ENCODE measurements around the gene CDCP2. TPM values are rescaled to one million over a fixed set of nuclear protein-coding genes. Genes with fewer than 3 reads are reported as not detected.

CDCP2 gene
- total and polyA plus RNA-seq, 2 of the 8 experiments (the other 6 are each of a cell fraction or from before 2014, with no cell fraction given) = not detected

DNA sequence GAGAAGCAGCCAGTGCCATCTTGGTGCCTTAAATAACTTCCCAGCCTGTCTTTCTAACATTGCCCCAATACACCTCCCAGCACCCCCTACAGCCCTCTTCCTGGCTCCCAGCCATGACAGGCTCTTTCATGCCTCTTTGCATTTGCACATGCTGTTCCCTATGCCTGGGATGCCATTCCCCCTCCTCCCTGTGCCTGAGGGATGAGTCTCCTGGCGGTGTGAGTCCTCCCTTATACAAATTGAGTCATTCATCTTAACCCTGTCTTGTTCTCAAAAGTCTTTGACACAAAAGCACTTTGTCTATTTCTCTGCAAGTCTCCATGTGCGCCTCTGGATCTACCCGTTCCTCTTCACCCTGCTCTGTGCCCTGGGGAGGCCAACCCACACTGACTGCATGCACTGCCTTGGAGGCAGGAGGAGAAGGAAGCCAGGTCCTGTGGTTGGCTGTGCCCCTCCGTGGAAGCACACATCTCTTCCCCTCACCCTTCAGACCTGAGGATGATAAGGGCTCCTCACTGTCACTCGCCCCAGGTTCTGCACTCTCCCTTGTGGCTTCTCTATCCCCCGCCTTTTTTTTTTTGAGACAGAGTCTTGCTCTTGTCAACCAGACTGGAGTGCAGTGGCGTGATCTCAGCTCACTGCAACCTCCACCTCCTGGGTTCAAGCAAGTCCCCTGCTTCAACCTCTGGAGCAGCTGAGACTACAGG, 25.1 kb downstream of the CDCP2 start:
- Histone ChIP-seq H4K91ac (replicated peaks; ENCODE audit: insufficient read length, low read length) (no peak overlapping the region), H3K23me2 (ENCODE audit: low read depth, low read length) (no peaks in the 10 kb centered on the region), H2BK120ac (replicated peaks; ENCODE audit: low read depth, low read length) (no peak overlapping the region), H2AK5ac (ENCODE audit: low read depth, low read length) (no peak overlapping the region), H2AFZ (ENCODE audit: low read length) (no peak overlapping the region), H4K5ac (ENCODE audit: insufficient read length, low read depth, low read length) (no peak overlapping the region), H2BK15ac (ENCODE audit: low read length) (no peak overlapping the region), H3K9me3 (ENCODE audit: insufficient read depth in 2 of 2, low read depth in 1 of 2, low read length in 1 of 2) (no peaks in the 10 kb centered on the region), H3K4ac (replicated peaks; ENCODE audit: insufficient read length, low read depth, low read length) (no peak overlapping the region), H3K18ac (ENCODE audit: extremely low read depth, low read length) (no peak overlapping the region), H3K79me2 (ENCODE audit: control insufficient read depth in 1 of 2, insufficient read depth in 2 of 2, low read length in 2 of 2) (no peaks in the 10 kb centered on the region), H3K4me2 (ENCODE audit: insufficient read depth in 1 of 2, low read depth in 2 of 2, low read length in 2 of 2) (no peak overlapping the region), H2BK5ac (ENCODE audit: low read depth, low read length) (no peak overlapping the region), H3K23ac (ENCODE audit: insufficient read length) (no peak overlapping the region), H3K36me3 (ENCODE audit: control insufficient read depth in 2 of 4, insufficient read depth in 4 of 4, low read length in 3 of 4) (no peaks in the 10 kb centered on the region), H3K79me1 (ENCODE audit: low read depth, low read length) (no peaks in the 10 kb centered on the region), H2BK12ac (ENCODE audit: low read depth, low read length) (no peak overlapping the region; the same call in 1 of the 2 replicates), H4K8ac (ENCODE audit: extremely low read depth, insufficient read depth, low read length) (no peak overlapping the region), H3K14ac (ENCODE audit: insufficient read length) (no peak overlapping the region), H3K4me1 (replicated peaks in 1 of 4; ENCODE audit: control insufficient read depth in 3 of 4, insufficient read depth in 4 of 4, low read length in 3 of 4) (peaks cover 4 to 9% (median 8%) of the 10 kb centered on the region in 4 experiments; a peak in 5 of 7 replicates), H3K56ac (replicated peaks; ENCODE audit: insufficient read length, low read depth, low read length) (no peak overlapping the region), H4K20me1 (replicated peaks in 1 of 2; ENCODE audit: control insufficient read depth in 1 of 2, insufficient read depth in 2 of 2, low read length in 2 of 2) (no peaks in the 10 kb centered on the region), H3K9ac (replicated peaks in 1 of 4; ENCODE audit: extremely low read depth in 1 of 4, low read depth in 3 of 4, low read length in 3 of 4) (no peak overlapping the region), H3K4me3 (ENCODE audit: extremely low read depth in 1 of 4, insufficient read depth in 2 of 4, low read depth in 3 of 4, low read length in 4 of 4) (no peak overlapping the region), H3K27me3 (replicated peaks in 1 of 4; ENCODE audit: control insufficient read depth in 3 of 4, extremely low read depth in 1 of 4, insufficient read depth in 3 of 4, low read length in 3 of 4) (0 out of 7 replicates have a peak, but pooled peaks cover 0 to under 1% (median 0%) of the 10 kb centered on the region in 4 experiments), H3K27ac (ENCODE audit: low read depth, low read length) (no peak overlapping the region), H2BK20ac (ENCODE audit: low read length) (no peak overlapping the region)
- WGBS, 2 experiments (ENCODE audit: extremely low coverage in 1 of 2, insufficient coverage in 1 of 2, insufficient read length in 1 of 2, insufficient replicate concordance in 2 of 2, low coverage in 1 of 2, low lambda C conversion rate in 2 of 2, missing lambda C conversion rate in 1 of 2) = 76% methylated on average over 7 of the region's 7 CpGs; no CpG with 5 or more reads in 1 of the 2 experiments
- TF ChIP-seq BRCA1 (IDR thresholded peaks at IDR 0.05; ENCODE audit: low read depth, low read length) (no peak), RBBP5 (IDR thresholded peaks at IDR 0.05; ENCODE audit: borderline replicate concordance, low read depth, low read length) (no peak), HDAC2 (IDR thresholded peaks at IDR 0.05; ENCODE audit: borderline replicate concordance in 1 of 2, low read depth in 2 of 2, low read length in 2 of 2) (no peak)
- TF ChIP-seq, protein P1, sequence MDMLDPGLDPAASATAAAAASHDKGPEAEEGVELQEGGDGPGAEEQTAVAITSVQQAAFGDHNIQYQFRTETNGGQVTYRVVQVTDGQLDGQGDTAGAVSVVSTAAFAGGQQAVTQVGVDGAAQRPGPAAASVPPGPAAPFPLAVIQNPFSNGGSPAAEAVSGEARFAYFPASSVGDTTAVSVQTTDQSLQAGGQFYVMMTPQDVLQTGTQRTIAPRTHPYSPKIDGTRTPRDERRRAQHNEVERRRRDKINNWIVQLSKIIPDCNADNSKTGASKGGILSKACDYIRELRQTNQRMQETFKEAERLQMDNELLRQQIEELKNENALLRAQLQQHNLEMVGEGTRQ (IDR thresholded peaks at IDR 0.05; ENCODE audit: low read length) = no peak
- POLR2A ChIA-PET (ENCODE audit: partially characterized antibody) = no interaction called here
- DNase-seq (ENCODE audit: low read depth in 1 of 2, low spot score in 2 of 2) = no peak
- FAIRE-seq = no peak
- CTCF ChIA-PET (ENCODE audit: partially characterized antibody) = interaction anchor here (0.7 to 9.7 kb wide), 4 partner anchors 10 to 54 kb away, joined by 3 to 110 read pairs (median 8); no protein-coding TSS in a partner anchor

All from H1 (cell line).